GM12875 (cell line): ENCODE measurements around the gene C1QTNF2.

ENCODE experiments used
- H3K4me3 ChIP-seq: one replicate; pipeline ENCODE4 v1.5.1; 2011; ENCODE audit warnings: low read depth, low read length, control low read depth
- TF ChIP-seq, protein P1 (sequence below): IDR thresholded peaks from 2 replicates; pipeline ENCODE4 v1.5.1; 2011; ENCODE audit warnings: low read depth, mild to moderate bottlenecking, control low read depth, inconsistent platforms, low read length, moderate library complexity, borderline replicate concordance; ENCODE audit not compliant: insufficient read depth

C1QTNF2 gene

DNA sequence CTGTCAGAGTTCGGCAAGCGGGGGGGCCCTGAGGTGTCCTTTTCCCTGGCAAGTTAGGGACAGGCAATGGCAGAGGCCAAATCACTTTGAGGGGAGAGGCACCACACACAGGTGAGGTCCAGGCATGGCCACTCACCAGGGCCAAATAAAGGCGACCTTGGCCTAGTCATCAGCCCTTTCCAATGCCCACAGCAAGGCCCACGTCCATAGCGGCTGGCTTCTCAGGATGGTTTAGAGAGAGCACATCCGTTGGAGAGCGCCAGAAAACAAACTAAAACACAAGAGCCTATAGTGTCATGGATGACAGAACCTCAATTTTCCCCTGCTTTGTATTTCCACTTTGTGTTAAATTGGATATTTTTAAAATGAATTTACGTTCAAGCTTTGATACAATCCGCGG lies 65.1 kb downstream of the C1QTNF2 start:
- TF ChIP-seq, protein P1, sequence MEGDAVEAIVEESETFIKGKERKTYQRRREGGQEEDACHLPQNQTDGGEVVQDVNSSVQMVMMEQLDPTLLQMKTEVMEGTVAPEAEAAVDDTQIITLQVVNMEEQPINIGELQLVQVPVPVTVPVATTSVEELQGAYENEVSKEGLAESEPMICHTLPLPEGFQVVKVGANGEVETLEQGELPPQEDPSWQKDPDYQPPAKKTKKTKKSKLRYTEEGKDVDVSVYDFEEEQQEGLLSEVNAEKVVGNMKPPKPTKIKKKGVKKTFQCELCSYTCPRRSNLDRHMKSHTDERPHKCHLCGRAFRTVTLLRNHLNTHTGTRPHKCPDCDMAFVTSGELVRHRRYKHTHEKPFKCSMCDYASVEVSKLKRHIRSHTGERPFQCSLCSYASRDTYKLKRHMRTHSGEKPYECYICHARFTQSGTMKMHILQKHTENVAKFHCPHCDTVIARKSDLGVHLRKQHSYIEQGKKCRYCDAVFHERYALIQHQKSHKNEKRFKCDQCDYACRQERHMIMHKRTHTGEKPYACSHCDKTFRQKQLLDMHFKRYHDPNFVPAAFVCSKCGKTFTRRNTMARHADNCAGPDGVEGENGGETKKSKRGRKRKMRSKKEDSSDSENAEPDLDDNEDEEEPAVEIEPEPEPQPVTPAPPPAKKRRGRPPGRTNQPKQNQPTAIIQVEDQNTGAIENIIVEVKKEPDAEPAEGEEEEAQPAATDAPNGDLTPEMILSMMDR: no peak
- no peak overlapping the region for H3K4me3 ChIP-seq

DNA sequence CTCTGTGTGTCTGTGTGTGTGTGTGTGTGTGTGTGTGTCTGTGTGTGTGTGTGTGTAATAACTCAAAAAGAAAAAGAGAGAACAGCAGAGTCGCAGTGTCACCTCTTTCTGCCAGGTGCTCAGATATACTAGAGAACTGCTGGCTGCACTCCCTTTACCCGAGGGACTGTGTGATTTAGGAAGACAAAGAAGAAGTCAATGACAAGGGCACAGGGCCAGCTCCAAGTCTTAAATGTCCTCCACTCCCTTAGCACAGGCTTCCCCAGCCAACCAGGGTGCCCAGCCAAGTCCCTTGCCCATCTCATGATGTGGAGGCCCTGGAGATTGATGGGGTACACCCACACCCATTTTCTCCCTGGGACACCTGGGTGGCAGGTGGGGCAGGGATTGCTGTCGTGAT lies 66.7 kb downstream of the C1QTNF2 start:
- TF ChIP-seq, protein P1: no peak
- H3K4me3 ChIP-seq: no peak overlapping the region

DNA sequence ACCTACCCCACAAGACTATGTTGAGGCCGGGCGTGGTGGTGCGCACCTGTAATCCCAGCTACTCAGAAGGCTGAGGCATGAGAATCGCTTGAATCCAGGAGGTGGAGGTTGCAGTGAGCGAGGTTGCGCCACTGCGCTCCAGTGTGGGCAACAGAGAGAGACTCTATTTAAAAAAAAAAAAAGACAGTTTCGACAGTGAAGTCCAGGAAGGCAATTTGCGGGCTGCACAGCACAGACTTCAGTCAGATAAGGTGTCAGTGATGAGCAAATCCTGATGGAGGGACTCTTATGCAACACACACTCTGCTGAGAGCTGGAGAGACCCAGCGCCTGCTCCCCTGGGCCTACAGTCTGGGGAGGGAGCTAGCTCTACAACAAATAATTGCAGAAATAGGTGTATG lies 72.2 kb downstream of the C1QTNF2 start:
- H3K4me3 ChIP-seq: no peak overlapping the region
- TF ChIP-seq, protein P1: no peak

DNA sequence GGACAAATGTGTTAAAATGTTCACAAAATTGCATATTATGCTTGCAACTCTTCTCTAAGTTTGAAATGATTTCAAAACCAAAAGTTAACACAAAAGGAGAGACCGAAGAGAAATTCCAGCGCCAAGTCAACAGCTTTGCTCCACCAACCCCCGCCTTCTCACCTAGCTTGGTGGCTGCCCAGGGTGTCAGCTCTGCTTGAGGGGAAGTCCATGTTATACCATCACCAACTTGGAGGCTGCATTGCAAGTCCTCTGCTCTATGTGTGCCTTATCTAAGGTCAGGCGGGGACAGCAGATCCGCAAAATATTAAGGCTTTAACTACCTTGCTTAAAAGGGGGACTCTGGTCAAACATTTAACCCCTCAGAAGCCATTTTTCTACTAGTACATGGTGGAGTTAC lies 72.7 kb downstream of the C1QTNF2 start:
- TF ChIP-seq, protein P1: no peak
- H3K4me3 ChIP-seq: no peak overlapping the region
